Mucosa of rectum (tissue), 2 donors: ENCODE data around the gene RPL9.
"Not testable (repeated sequence)": the region's sequence is repeated elsewhere in the genome, so short reads cannot be mapped to it uniquely, and the experiment has no call there.

Source experiments
- H3K27ac ChIP-seq, 2 donors: one replicate each; pipeline ENCODE4 v1.7.0; 2013; ENCODE audit warnings: inconsistent platforms in 2 of 2, low read depth in 2 of 2, low read length in 2 of 2
- H3K27me3 ChIP-seq, 2 donors: one replicate each; pipeline ENCODE4 v1.7.0; 2013; ENCODE audit warnings: low read length in 2 of 2; ENCODE audit not compliant: control insufficient read depth in 2 of 2, insufficient read depth in 2 of 2
- H3K36me3 ChIP-seq, 2 donors: one replicate each; pipeline ENCODE4 v1.7.0; 2013; ENCODE audit warnings: low read length in 2 of 2; ENCODE audit not compliant: control insufficient read depth in 2 of 2, insufficient read depth in 2 of 2
- H3K4me1 ChIP-seq, 2 donors: one replicate each; pipeline ENCODE4 v1.7.0; 2013; ENCODE audit warnings: low read length in 2 of 2, mild to moderate bottlenecking in 1 of 2; ENCODE audit not compliant: control insufficient read depth in 2 of 2, insufficient read depth in 2 of 2
- H3K4me3 ChIP-seq, 2 donors: one replicate each; pipeline ENCODE4 v1.7.0; 2013; ENCODE audit warnings: low read length in 2 of 2
- H3K9ac ChIP-seq, 2 donors: one replicate each; pipeline ENCODE4 v1.7.0; 2013; ENCODE audit warnings: low read length in 2 of 2, low read depth in 1 of 2, mild to moderate bottlenecking in 1 of 2
- H3K9me3 ChIP-seq, 2 donors: one replicate each; pipeline ENCODE4 v1.7.0; 2013; ENCODE audit warnings: low read length in 2 of 2; ENCODE audit not compliant: control insufficient read depth in 2 of 2
- donor health status: healthy.
- donor health status: Normal muscosa, but diverticular disease.

Gene RPL9

GRCh38 chr4:39427520-39428114 is 31.1 kb downstream of the RPL9 start:
- no peaks in the 10 kb centered on the region for H3K36me3 ChIP-seq
- H3K27me3 ChIP-seq: no peaks in the 10 kb centered on the region
- H3K9me3 ChIP-seq: no peaks in the 10 kb centered on the region
- H3K9ac ChIP-seq: no peak overlapping the region
- H3K4me1 ChIP-seq: no peaks in the 10 kb centered on the region
- no peak overlapping the region for H3K4me3 ChIP-seq
- no peak overlapping the region for H3K27ac ChIP-seq

GRCh38 chr4:39426728-39427127 is 32.0 kb downstream of the RPL9 start:
- Histone ChIP-seq H3K4me1 (no peaks in the 10 kb centered on the region), H3K9me3 (no peaks in the 10 kb centered on the region), H3K27ac (no peak overlapping the region), H3K9ac (no peak overlapping the region), H3K4me3 (no peak overlapping the region), H3K27me3 (no peaks in the 10 kb centered on the region), H3K36me3 (no peaks in the 10 kb centered on the region)

GRCh38 chr4:39425297-39425696 is 33.4 kb downstream of the RPL9 start:
- H3K9me3 ChIP-seq, H3K4me1 ChIP-seq, H3K27ac ChIP-seq, H3K27me3 ChIP-seq, H3K4me3 ChIP-seq, H3K36me3 ChIP-seq, H3K9ac ChIP-seq: not testable (repeated sequence)

GRCh38 chr4:39422247-39422646 is 36.5 kb downstream of the RPL9 start:
- H3K4me3 ChIP-seq: no peak overlapping the region
- H3K9me3 ChIP-seq: no peaks in the 10 kb centered on the region
- no peak overlapping the region for H3K9ac ChIP-seq
- H3K27ac ChIP-seq: no peak overlapping the region
- H3K27me3 ChIP-seq: no peaks in the 10 kb centered on the region
- no peaks in the 10 kb centered on the region for H3K4me1 ChIP-seq
- no peaks in the 10 kb centered on the region for H3K36me3 ChIP-seq

GRCh38 chr4:39415678-39416283 is 42.9 kb downstream of the RPL9 start:
- H3K36me3 ChIP-seq: no peaks in the 10 kb centered on the region
- no peaks in the 10 kb centered on the region for H3K27me3 ChIP-seq
- H3K4me3 ChIP-seq: no peak overlapping the region
- H3K9me3 ChIP-seq: no peaks in the 10 kb centered on the region
- no peaks in the 10 kb centered on the region for H3K4me1 ChIP-seq
- no peak overlapping the region for H3K9ac ChIP-seq
- no peak overlapping the region for H3K27ac ChIP-seq

- H3K9me3 ChIP-seq, H3K27me3 ChIP-seq, H3K4me3 ChIP-seq, H3K4me1 ChIP-seq, H3K36me3 ChIP-seq, H3K9ac ChIP-seq, H3K27ac ChIP-seq: not testable (repeated sequence)
Observed at GRCh38 chr4:39411561-39411960, 47.2 kb downstream of the RPL9 start.

- no peak overlapping the region for H3K27ac ChIP-seq
- no peaks in the 10 kb centered on the region for H3K9me3 ChIP-seq
- peaks cover 2 to 6% of the 10 kb centered on the region in 2 donors for H3K4me1 ChIP-seq
- H3K36me3 ChIP-seq: no peaks in the 10 kb centered on the region
- no peak overlapping the region for H3K9ac ChIP-seq
- H3K27me3 ChIP-seq: no peaks in the 10 kb centered on the region
- H3K4me3 ChIP-seq: no peak overlapping the region
Observed at GRCh38 chr4:39410415-39410814, 48.3 kb downstream of the RPL9 start.

- Histone ChIP-seq H3K9me3 (no peaks in the 10 kb centered on the region), H3K4me1 (peaks cover 2 to 6% of the 10 kb centered on the region in 2 donors), H3K27ac (no peak overlapping the region), H3K4me3 (peak overlapping the region in 1 of 2 donors; percentile 51), H3K27me3 (no peaks in the 10 kb centered on the region), H3K9ac (no peak overlapping the region), H3K36me3 (no peaks in the 10 kb centered on the region)
Observed at GRCh38 chr4:39407584-39407885, 51.2 kb downstream of the RPL9 start.

- Histone ChIP-seq H3K4me3 (peak within 1 kb of the TSS in 1 of 2 donors; percentile 51), H3K4me1 (peaks cover 2 to 6% of the 10 kb centered on the region in 2 donors), H3K36me3 (no peaks in the 10 kb centered on the region), H3K9me3 (no peaks in the 10 kb centered on the region), H3K9ac (no peak within 1 kb of the TSS), H3K27me3 (no peaks in the 10 kb centered on the region), H3K27ac (no peak within 1 kb of the TSS)
Observed at GRCh38 chr4:39406763-39407583, 51.7 kb downstream of the RPL9 start, which contains the start of gene KLB. Gene KLB (plus strand): TSS chr4:39406930. CDS start chr4:39406950, 20 bp downstream.
